Measurements from ENCODE around the gene TCF4.

The TCF4 gene

DNA sequence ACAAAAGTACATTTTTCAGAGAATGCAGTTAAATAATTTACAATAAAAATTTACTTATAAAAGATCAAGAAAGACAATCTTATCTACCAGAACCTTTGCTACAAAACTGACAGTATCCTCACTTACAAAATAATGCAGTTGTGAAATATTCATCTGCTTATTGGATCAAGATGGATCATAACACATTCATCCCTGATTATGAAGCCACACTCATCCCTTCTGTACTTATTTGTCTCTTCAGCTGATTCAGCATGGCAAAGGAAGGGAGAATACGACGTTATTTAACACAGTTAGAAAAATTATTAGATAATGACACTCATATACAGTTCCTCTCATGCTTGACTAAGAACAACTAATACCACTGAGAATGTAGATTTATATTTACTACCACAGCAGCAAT, 46.4 kb downstream of the TCF4 start:
- DNase-seq: no peak

DNA sequence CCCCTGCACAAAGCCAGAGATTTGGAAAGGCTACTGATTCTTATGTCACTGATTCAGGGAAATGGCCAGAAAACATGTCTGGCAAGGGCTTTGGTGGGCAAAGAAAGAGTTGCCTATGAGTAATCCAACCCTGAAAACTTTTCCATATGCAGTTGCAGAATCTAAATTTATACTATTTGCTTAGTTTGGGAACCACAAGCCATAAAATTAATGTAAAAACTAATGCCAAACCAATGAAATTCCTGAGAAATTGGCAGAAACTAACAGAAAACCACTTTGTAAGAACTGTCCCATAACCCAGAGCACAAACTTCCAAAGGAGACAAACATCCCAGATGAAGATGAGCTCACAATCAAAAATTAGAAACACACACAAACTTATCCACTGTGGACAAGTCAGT, 48.8 kb downstream of the TCF4 start:
- DNase-seq: no peak

DNA sequence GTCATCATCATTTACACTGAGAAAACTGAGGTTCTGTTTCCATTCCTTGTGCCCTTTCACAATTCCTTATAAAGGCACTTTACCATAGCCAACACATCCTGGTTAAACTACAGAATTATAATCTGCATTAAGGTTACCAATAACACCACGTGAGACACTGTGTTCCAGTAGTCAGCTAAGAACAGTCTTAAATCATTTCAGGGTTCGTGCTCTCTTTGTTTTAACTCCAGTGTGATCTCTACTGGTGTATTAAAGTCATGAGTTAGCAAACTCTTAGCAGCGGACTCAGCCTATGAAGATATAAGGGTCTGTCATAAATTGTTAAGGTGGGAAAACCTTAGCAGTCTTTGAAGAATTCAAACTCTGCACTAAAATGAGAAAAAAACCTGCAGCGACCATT, 53.0 kb downstream of the TCF4 start:
- DNase-seq: no peak

DNA sequence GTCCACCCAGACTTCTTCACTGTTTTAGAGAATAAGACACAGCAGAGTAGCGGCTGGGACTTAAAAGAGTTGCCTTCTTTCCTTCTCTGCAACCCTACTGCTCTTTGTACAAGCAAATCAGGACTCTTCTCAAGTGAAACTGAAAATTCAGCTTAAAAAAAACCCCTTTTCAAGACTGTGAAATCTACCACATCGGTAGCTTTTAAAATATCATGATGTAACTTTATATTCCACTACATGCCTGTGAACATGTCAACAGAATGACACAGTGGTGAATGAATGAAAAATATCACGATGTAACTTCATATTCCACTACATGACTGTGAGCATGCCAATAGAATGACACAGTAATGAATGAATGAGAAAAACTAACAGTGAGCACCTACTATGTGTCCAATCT, 53.4 kb downstream of the TCF4 start:
- no peak for DNase-seq

DNA sequence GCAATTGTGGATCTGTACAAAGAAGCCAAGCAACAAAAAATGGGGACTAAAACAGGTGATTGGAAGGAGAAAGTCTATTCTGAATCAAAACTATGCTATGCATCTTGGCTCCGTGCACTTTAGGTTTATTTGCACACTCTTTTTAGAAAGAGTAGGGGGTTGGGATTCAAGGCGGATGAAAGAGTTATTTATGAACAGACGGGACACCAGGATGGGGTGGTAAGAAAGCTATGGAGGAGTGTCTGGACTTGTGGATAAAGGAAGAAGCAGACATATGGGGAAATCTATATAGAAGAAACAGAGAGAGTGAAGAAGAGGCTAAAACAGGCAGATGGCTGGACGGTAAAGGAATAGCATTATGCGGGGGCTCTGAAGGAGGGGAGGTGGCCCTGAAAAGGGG, 57.8 kb downstream of the TCF4 start:
- DNase-seq: no peak

GRCh38 chr18:55529581-55529980, 58.4 kb downstream of the TCF4 start:
- DNase-seq: no peak

DNA sequence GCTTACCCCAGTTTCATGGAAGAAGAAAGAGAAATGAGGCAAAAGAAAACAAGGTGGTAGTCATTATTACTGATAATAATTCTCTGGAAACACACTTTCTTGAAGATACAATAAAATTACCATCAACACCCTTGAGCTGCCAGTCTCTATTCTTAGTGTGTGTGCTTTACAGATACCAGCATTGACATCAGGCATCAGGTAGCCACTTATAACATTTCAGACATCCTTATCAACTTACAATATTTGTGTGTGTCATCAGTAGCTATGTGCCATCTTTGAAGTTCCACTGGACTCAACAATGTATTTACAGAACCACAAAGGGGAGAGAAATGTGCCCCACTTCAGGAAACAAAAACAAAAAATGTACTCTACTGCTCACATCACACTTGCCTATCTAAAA, 62.1 kb downstream of the TCF4 start:
- DNase-seq: no peak

- no peak for DNase-seq
These were observed 63.5 kb downstream of the TCF4 start for GRCh38 chr18:55524353-55525073.

DNA sequence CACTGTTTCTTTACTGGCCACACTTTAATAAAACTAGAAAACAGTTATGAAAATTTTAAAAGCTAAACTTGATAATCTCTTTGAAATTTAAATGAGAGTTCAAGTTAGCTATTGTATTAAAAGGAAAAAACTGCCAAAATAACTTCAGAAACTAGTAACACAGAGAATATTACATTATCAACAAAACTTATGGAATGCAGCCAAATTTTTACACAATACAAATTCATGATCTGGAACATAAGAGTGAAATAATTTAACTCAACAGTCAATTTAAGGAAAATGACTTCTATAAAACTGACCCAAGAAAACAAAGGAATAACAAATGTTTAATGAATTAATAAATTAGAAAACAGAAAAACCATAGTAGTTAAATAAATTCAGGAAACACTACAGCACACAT, 65.0 kb downstream of the TCF4 start:
- DNase-seq: no peak

GRCh38 chr18:55522011-55522410, 66.0 kb downstream of the TCF4 start:
- DNase-seq: no peak

DNA sequence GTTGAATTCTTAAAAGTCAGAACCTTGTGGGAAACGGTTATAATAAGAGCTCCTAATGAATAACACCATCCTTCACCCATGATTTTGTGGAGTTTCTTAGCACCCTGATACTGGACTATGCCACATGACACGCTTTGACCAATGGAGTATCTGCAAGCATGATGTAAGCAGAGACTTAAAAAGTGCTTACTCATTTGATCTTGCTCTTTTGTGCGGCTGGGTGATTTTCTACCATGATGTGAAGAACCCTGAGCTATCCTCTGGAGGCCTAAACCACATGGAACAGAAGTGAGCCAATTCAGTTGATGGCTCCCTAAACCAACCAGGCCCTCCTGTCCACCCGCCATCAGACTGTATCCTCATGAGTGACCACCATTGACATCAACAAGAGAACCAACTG, 70.9 kb downstream of the TCF4 start:
- DNase-seq: no peak

GRCh38 chr18:55515941-55516710, 71.9 kb downstream of the TCF4 start:
- DNase-seq: no peak

DNA sequence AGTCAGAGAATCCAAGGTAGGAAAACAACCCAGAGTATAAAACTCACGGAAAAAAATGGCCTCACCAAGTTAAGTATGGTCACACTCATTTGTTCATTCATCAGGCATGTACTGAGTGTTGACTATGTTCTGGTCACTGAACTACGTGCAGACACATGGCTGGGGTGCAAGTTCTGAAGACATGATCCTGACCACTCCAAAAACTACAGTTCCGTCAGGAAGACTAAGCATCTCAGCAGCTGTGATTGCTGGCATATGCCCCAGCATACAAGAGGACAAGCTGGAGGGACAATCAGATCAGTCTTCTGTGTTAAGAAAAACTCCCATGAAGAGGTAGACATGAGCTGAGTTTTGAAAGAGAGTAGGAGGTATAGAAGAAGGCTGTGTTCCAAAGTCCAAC, 72.8 kb downstream of the TCF4 start:
- no peak for DNase-seq

GRCh38 chr18:55513161-55513560, 74.8 kb downstream of the TCF4 start:
- no peak for DNase-seq

DNA sequence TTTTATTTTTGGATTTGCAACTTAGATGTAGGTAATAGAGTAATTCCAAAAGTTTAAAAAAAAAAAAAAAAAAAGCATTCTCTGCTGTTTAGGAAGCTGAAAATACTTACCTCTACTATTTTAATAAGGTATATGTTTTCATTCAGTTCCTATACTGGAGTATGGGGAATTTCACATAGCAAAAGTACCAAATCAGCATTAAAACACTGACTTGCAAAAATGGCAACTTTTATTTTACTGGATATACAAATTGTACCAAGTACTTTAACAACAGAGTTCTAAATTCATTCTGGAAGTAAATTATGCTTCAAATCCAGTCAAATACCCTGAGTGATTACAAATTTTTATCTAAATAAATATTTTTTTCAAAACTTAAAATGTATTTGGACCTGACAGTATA, 76.7 kb downstream of the TCF4 start:
- DNase-seq: no peak

DNA sequence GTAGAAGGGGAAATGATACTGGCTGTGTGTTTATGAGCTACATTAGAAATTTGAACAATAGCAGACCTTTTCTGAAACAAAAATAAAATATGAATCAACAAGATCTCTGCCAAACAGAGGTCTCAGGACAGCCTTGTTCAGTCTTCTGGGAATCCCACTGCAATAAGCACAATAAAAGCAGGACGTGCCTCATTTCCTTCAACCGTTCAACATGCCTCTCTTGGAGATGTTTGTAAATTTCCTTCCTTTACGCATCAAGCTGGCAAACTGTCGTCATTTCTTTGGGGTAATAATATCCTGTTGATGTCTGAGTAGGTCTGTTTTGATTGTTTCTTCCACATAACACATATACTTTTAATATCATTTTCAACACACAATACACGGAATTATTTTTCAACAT, 77.2 kb downstream of the TCF4 start:
- DNase-seq: no peak

- DNase-seq: no peak
These were observed 78.2 kb downstream of the TCF4 start for GRCh38 chr18:55509631-55510324.

DNA sequence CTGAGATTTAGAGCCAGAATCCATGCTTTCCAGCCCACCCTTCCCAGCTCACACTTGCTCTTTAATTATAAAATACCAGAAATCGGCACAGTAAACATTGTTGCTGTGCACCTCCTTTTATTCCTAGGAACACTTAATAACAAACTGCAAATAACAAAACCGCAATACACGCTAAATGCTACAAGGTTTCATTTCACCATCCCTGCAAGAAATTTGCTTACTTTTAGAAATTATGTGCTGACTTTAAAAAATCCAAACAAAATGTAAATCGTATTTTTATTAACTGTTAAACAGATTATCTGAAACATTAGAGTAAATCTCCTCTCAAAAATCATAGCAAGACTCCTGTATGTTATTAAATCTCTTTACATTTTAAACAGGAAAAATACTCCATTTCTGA, 79.3 kb downstream of the TCF4 start:
- DNase-seq: no peak

DNA sequence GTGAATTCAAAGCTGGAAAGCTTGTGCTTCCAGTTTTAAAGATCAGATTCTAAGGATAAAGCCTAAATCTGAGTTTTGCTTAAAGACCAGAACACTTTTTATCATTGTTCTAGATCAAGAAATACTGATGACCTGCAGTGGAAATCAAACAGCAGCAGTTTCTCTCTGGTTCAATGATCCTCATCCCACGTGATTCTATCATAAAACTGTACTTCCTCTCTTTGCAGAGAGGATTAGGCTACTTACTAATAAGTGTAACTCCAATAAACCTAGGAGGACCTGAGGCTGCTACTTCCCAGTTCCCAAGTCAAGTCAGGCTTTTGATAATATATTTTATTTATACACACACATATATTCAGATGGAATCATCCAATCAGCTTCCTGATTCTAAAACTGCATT, 81.9 kb downstream of the TCF4 start:
- DNase-seq: no peak

- DNase-seq: no peak
These were observed 83.2 kb downstream of the TCF4 start for GRCh38 chr18:55504808-55505207.

DNA sequence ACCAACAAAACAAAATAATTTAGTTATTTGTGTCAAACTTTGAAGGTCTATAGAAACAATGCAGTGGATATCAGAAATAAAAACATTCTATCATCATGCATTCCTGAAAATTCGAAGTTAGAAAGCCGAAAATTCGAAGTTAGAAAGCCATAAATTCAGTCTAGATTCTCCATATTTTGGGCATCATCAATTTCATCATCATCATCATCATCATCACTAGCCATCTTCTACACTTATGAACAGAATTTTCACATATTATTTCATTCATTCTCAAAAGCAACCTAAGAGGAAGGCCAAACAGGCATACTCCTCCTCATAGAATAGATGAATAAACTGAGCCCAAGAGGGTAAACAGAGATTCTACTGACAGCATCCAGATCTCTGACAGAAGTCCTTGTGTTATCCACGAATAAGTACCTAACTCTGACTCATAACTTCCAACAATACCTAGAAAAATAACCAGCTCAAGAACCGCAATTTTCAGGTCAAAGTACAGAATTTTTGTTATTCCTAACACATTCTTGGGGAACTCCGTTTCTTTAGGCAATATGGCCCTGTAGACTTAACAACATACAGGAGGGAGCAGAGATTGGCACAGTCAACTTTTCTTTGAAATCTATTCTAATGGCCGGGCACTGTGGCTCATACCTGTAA, 84.7 kb downstream of the TCF4 start:
- no peak for DNase-seq

DNA sequence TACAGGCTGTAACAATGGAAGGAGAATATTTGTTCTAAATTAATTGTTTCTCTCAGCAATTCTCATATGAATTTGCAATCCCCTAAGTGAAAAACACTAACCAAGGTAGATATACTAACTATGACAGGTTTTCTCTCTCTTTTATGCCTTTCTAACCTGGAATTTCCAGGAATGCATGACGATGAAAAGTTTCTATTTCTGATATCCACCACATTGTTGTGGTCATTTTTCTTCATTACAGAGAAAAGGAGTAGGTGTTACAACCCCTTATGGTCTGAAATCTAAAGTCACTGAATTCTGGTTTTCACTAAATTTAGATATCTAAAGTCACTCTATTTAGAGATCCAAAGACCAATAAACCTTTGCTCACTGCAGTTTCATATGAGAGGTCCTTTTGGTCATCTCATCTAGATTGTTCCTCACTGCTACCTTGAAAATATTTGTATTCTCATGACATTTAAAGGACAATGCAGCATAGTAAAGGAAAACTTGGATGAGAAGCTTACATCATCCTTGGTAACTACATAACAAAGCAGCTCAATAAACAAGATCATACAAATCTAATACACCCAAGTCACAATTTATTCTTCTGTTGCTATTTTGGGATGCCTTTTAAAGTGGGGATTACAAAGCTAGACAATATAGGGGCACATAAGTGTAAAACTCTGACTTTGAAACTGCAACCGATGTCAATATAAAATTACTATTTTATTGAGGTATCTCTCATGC, 85.8 kb downstream of the TCF4 start:
- DNase-seq: no peak

GRCh38 chr18:55501579-55501978, 86.4 kb downstream of the TCF4 start:
- no peak for DNase-seq
